ENCODE data around the gene ZFYVE19.

- TF ChIP-seq POLR2A (IDR thresholded peaks at IDR 0.05), result peak in 2 of 4 donors; percentile 37 to 73
- TF ChIP-seq CTCF (IDR thresholded peaks at IDR 0.05), result peak in 4 of 6 experiments; percentile 14 to 45 (median 35)
Measured at GRCh38 chr15:40763801-40764628, 42.9 kb upstream of the ZFYVE19 start, which contains the start of gene GCHFR.
